Upper lobe of left lung (tissue), 4 donors: Measurements from ENCODE around the gene SCN4B.

Experiments
- EP300 ChIP-seq, 4 donors: sonication (generic); formaldehyde crosslinking; IDR thresholded peaks; one replicate each; pipeline ENCODE4 v1.5.1; 2017; ENCODE audit warnings: antibody characterized with exemption in 4 of 4, control low read depth in 2 of 4
- POLR2A ChIP-seq, 4 donors: fragments of 450-650 bp; IDR thresholded peaks; one replicate each; pipeline ENCODE4 v1.5.1; 2016 to 2017; ENCODE audit warnings: antibody characterized with exemption in 4 of 4, mild to moderate bottlenecking in 2 of 4
- TF ChIP-seq, protein P1 (sequence below), 6 experiments: fragments of 450-650 bp in 4 of 6; fragments of 200-600 bp in 2 of 6; sonication (generic) in 2 of 6; IDR thresholded peaks; one replicate each; pipeline ENCODE4 v1.5.1; 2016 to 2019; ENCODE audit warnings: antibody characterized with exemption in 6 of 6

DNA sequence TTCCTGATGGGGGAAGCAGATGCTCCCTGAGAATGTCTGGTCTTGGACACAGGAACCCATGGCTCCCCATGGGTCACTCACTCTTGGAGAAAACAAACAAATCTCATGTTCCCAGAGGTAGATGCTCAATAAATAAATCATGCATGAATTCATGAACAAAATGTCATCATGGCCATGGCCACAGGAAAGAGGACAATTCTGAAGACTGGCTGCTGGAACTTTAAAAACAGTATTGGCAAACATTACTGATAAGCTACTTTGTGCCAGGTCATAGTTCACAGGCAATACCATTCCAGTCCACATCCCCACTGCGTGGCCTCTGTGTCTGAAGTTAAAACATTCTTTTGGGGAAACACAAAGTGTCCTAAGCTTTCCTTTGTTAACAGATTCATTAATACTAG is 56.7 kb downstream of the SCN4B start:
- TF ChIP-seq, protein P1, sequence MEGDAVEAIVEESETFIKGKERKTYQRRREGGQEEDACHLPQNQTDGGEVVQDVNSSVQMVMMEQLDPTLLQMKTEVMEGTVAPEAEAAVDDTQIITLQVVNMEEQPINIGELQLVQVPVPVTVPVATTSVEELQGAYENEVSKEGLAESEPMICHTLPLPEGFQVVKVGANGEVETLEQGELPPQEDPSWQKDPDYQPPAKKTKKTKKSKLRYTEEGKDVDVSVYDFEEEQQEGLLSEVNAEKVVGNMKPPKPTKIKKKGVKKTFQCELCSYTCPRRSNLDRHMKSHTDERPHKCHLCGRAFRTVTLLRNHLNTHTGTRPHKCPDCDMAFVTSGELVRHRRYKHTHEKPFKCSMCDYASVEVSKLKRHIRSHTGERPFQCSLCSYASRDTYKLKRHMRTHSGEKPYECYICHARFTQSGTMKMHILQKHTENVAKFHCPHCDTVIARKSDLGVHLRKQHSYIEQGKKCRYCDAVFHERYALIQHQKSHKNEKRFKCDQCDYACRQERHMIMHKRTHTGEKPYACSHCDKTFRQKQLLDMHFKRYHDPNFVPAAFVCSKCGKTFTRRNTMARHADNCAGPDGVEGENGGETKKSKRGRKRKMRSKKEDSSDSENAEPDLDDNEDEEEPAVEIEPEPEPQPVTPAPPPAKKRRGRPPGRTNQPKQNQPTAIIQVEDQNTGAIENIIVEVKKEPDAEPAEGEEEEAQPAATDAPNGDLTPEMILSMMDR (IDR thresholded peaks at IDR 0.05), result no peak
- TF ChIP-seq POLR2A (IDR thresholded peaks at IDR 0.05) (no peak), EP300 (IDR thresholded peaks at IDR 0.05) (no peak)
